A549 (cell line): Measurements from ENCODE around the gene NCOA7.

ENCODE experiments used
- ESRRA ChIP-seq: fragments of 150-350 bp; IDR thresholded peaks from 2 replicates; pipeline ENCODE4 v1.6.1; 2014; ENCODE audit warnings: mild to moderate bottlenecking, low read length, borderline replicate concordance
- NR3C1 ChIP-seq: fragments of >200 bp; sonication (Bioruptor Twin); formaldehyde crosslinking; IDR thresholded peaks from 3 replicates; pipeline ENCODE4 v1.6.1; 2017
- POLR2A ChIP-seq: IDR thresholded peaks from 2 replicates; pipeline ENCODE4 v1.6.1; 2012; ENCODE audit warnings: mild to moderate bottlenecking, low read length
- RFX5 ChIP-seq: fragments of 450-650 bp; IDR thresholded peaks from 2 replicates; pipeline ENCODE4 v1.7.1; 2014; ENCODE audit warnings: antibody characterized with exemption, mild to moderate bottlenecking, moderate library complexity
- TF ChIP-seq, protein P1 (sequence below): IDR thresholded peaks from 2 replicates; pipeline ENCODE4 v1.6.1; 2012; ENCODE audit warnings: low read depth, borderline replicate concordance
- TF ChIP-seq, protein P2 (sequence below): fragments of >200 bp; sonication (Bioruptor Twin); formaldehyde crosslinking; IDR thresholded peaks from 3 replicates; pipeline ENCODE4 v1.5.1; 2016

DNA sequence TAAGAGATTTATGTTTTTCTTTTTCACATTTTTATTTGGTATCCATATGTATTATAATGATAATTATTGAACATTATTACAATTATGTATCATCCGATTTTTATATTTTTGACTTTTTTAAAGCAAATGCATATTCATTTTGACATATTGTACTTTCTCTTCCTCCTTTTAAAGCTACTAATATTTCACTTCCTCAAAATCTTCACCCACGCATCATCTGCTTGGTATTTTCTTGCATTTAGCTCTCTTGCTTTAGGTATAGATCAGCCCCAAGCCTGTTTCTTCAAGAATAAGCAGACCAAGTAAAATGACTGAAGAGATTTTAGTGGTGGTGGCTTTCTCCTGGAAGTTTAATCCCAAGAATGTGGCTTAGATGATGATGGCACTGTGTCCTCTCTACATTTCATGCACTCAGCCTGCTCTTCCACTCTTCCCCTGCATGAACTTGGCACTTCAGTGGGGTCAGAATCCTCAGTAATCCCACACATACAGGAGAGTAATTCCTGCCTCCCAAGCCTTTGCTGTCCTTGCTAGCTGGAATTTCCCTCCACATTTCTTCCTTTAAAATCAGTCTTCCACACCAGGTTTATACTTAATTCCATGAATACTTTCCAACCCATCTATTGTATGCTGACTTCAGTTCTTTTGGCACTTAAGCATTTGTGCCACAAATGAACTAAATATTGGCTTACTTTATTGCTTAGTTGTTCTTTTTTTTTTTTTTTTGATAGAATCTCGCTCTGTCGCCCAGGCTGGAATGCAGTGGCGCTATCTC lies 8.2 kb downstream of the NCOA7 start:
- TF ChIP-seq RFX5 (no peak), NR3C1 (no peak), POLR2A (no peak), ESRRA (no peak)
- TF ChIP-seq, protein P1, sequence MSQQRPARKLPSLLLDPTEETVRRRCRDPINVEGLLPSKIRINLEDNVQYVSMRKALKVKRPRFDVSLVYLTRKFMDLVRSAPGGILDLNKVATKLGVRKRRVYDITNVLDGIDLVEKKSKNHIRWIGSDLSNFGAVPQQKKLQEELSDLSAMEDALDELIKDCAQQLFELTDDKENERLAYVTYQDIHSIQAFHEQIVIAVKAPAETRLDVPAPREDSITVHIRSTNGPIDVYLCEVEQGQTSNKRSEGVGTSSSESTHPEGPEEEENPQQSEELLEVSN = no peak
- TF ChIP-seq, protein P2, sequence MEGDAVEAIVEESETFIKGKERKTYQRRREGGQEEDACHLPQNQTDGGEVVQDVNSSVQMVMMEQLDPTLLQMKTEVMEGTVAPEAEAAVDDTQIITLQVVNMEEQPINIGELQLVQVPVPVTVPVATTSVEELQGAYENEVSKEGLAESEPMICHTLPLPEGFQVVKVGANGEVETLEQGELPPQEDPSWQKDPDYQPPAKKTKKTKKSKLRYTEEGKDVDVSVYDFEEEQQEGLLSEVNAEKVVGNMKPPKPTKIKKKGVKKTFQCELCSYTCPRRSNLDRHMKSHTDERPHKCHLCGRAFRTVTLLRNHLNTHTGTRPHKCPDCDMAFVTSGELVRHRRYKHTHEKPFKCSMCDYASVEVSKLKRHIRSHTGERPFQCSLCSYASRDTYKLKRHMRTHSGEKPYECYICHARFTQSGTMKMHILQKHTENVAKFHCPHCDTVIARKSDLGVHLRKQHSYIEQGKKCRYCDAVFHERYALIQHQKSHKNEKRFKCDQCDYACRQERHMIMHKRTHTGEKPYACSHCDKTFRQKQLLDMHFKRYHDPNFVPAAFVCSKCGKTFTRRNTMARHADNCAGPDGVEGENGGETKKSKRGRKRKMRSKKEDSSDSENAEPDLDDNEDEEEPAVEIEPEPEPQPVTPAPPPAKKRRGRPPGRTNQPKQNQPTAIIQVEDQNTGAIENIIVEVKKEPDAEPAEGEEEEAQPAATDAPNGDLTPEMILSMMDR = no peak
